ENCODE results near the gene UNC13A. TPM values are rescaled to one million over a fixed set of nuclear protein-coding genes. Genes with fewer than 3 reads are reported as not detected.
A peak's percentile ranks its signal among the peaks of the same experiment; 100 is the strongest.
"Not testable (repeated sequence)": the region's sequence is repeated elsewhere in the genome, so short reads cannot be mapped to it uniquely, and the experiment has no call there.

UNC13A gene
- total RNA-seq, 1 donor from 2014 or later: 29.6 TPM

DNA sequence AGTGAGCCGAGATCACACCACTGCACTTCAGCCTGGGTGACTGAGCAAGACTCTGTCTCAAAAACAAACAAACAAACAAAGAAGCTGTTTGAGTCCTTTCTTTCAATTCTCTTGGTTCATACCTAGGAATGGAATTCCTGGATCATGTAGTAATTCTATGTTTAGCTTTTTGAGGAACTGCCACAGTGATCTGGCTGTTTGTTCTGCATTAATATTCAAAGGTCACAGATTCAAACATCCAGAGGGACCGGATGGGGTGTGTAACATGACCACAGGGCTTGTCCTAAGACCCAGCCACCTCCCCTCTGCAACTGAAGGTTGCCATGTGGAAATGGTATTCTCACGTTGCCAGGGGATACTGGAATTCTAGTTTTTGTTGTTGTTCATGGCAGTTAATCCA, 122.5 kb downstream of the UNC13A start:
- DNase-seq: no peak

DNA sequence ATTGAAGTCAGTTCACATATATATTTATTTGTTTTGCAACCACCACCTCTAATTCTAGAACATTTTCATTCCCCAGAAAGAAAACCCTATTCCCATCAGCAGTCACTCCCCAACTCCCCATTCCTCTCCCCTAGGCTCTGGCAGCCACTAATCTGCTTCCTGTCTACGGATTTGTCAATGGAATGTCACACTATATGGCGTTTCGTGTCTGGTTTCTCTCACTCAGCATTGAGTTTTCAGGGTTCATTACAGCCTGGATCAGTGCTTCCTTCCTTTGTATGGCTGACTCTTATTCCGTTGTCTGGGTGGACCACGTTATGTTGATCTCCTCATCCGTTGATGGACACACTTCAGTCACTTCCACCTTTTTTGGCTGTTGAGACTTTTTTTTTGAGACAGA, 123.4 kb downstream of the UNC13A start:
- DNase-seq: no peak

DNA sequence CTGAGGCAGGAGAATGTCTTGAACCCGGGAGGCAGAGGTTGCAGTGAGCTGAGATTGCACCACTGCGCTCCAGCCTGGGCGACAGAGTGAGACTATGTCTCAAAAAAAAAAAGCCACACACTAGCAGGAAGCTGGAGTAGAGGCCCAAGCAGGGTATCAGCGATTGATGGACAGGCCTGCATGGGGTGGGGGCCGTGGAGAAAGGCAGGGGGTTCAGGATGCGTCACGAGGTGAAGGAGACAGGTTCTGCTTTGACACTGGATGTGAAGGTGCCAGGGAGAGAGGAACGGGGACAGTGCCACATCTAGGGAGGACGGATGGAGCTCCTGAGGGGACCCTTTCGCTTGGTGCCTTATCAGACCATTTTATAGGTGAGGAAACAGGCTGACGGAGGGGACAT, 125.6 kb downstream of the UNC13A start:
- DNase-seq: no peak

DNA sequence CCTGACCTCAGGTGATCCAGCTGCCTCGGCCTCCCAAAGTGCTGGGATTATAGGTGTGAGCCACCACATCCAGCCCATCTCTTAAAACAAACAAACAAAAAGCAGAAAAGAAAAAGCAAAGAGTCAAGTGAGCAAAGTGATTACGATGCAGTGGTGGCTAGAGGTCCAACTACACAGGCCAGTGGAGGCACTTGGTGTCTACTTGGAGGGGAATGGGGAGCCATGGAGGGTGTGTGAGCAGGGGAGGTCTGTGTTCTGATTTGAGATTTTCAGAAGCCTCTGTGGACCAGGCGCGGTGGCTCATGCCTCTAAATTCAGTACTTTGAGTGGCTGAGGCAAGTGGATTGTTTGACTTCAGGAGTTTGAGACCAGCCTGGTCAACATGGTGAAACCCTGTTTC, 126.1 kb downstream of the UNC13A start:
- DNase-seq: no peak

DNA sequence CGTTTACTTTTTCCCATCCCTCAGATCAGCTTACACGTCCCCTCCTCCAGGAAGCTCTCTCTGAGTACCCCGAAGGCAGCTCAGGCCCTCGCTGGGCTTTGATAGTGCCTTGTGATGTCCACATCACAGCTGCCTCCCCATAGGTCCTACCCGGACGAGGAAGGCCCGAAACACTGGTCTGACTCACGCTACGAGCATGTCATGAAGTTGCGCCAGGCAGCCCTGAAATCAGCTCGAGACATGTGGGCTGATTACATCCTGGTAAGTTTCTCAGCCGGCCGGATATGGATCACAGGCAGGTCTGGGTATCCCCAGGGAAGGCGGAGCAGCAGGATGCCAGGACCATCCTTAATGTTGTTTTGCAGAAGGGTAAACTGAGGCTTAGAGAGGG, 128.0 kb downstream of the UNC13A start:
- no peak for DNase-seq

DNA sequence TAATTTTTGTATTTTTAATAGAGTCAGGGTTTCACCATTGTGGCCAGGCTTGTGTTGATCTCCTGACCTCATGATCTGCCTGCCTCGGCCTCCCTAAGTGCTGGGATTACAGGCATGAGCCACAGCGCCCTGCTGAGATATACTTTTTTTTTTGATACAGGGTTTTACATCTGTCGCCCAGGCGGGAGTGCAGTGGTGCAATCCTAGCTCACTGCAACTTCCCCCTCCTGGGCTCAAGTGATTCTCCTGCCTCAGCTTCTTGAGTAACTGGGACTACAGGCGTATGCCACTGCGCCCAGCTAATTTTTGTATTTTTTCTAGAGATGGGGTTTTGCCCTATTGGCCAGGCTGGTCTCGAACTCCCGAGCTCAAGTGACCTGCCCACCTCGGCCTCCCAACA, 130.7 kb downstream of the UNC13A start:
- no peak for DNase-seq

DNA sequence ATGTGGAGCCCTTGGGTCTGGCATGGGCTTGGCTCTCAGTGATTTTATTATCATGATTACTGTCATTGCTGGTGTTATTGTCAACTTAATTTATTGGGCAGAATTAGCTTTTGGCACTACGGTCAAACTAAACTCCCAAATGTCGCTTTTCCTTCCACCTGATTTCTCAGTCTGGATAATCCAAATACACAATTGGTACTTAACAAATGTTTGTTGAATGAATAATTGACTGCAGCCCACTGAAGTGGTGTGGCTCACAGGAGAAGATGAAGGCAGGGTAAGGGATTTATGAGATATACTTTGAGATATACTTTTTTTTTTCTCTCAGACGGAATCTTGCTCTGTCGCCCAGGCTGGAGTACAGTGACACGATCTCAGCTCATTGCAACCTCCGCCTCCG, 131.2 kb downstream of the UNC13A start:
- no peak for DNase-seq

DNA sequence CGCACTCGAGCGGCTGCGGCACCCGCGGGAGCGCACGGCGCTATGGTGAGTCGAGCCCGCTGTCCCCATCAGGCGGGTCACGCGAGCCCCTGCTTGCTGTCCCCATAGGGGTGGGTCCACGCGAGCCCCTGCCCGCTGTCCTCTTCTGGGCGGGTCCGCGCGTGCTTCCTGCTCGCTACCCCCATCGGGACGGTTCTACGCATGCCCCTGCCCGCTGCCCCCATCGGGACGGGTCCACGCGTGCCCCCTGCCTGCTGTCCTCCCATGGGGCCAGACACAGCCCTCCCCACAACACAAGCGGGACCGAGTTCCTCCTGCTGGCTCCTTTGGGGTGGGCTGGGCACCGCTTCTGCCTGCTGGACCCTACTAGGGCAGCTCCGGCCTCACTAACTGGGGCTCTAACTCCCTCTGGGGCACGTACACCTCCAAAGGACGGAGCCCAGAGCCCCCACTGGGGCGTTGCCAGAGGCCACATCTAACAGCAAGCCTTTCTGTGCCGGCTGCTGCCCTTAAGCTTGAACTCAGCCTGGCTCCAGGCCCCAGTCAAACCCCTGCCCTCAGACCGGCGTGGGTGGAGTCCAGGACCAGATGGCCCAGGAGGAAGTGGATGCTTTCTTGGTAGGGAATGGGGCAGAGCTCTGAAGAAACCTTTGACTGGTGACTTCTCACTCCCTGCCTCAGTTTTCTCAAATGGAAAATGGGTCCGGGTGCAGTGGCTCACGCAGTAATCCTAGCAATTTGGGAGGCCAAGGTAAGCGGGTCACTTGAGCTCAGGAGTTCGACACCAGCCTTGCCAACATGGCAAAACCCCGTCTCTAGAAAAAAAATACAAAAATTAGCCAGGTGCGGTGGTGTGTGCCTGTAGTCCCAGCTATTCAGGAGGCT, 132.0 kb downstream of the UNC13A start:
- DNase-seq: peak; percentile 36

DNA sequence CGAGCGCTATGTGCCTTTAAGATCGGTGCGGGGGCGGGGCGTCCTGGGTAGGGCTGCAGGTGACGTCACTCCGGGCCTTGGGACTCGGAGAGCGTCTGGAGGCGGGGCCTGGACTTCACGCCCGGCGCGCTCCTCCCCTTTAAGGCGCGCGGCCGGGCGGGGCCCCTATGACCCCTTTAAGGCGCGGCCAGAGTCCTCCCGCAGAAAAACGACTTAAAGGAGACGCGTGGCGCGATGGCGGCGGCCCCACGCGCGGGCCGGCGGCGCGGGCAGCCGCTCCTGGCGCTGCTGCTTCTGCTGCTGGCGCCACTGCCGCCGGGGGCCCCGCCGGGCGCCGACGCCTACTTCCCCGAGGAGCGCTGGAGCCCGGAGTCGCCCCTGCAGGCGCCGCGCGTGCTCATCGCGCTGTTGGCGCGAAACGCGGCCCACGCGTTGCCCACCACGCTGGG, 132.7 kb downstream of the UNC13A start, which contains the start of gene COLGALT1:
Gene COLGALT1 (plus strand): TSS at position 170 of the 449 bp plus-strand sequence. CDS start 65 bp downstream, at position 235.
- peak; percentile 95 for DNase-seq

DNA sequence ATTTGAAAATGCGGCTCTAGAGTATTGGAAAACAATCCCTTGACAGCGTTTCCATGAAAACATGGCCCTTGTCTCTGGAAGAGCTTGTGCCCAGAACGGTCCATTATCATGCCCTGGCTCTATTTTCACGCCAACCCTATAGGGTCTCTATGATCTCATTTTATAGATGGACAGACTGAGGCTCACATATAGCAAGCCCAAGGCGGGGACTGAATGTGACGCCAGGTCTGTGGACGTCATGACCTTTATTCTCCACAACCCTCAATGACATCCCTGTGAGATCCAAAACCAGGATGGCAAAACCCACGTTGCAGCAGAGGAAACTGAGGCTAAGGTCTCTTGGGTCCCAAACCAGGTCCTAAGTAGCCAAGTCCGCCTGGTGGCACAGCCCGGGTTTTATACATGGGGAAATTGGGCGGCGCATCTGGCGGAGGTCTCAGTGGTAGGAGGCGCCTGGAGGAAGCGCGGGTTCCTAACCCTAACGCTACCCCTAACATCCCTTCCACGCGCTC, 133.1 kb downstream of the UNC13A start:
- no peak for DNase-seq

DNA sequence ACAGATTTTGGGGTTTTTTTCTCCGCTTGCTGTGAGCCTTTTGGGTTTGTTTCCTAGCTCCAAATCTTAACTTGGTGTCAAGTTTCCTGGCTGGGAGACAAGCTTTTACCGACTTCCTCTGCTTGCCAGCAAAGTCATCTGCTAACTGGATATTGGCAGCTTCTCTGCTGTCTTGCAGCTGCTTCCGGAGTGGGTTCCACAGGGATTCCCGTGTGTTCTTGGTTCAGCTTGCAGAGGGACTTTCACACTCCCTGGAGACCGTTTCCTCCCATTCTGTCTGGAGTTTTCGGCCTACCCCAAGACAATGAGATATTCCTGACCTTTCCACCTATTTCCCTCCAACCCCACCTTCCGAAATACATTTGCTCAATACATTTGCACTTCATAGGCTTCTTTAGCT, 134.9 kb downstream of the UNC13A start:
- peak; percentile 13 for DNase-seq

DNA sequence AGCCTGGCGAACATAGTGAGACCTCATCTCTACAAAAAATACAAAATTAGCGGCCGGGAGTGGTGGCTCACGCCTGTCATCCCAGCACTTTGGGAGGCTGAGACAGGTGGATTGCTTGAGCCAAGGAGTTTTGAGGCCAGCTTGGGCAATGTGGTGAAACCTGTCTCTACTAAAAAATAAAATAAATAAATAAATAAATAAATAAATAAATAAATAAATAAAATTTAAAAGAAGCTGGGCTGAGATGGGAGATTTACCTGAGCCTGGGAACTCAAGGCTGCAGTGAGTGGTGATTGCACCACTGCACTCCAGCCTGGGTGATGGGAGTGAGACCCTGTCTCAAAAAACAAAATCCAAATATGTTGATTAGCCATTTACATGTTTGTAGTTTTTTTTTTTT, 135.4 kb downstream of the UNC13A start:
- DNase-seq: not testable (repeated sequence)

Other genes starting within 250 kb of the UNC13A start
- 0.94 TPM for gene TMEM221, start 239.7 kb downstream of the UNC13A start, total RNA-seq
- gene NXNL1, start 227.4 kb downstream of the UNC13A start, total RNA-seq: not detected
- 14.2 TPM for gene SLC27A1, start 217.8 kb downstream of the UNC13A start, total RNA-seq
- 36.3 TPM for gene PGLS, start 176.7 kb downstream of the UNC13A start, total RNA-seq
- gene COLGALT1, start 132.7 kb downstream of the UNC13A start, total RNA-seq: 20.7 TPM
- gene MAP1S, start 31.1 kb upstream of the UNC13A start, total RNA-seq: 42.0 TPM
- 24.6 TPM for gene FCHO1, start 63.1 kb upstream of the UNC13A start, total RNA-seq
- gene B3GNT3, start 106.8 kb upstream of the UNC13A start, total RNA-seq: not detected
- gene INSL3, start 133.2 kb upstream of the UNC13A start, total RNA-seq: not detected
- gene JAK3, start 159.6 kb upstream of the UNC13A start, total RNA-seq: 1.1 TPM
- 612 TPM for gene RPL18A, start 171.6 kb upstream of the UNC13A start, total RNA-seq
- 1.9 TPM for gene SLC5A5, start 183.6 kb upstream of the UNC13A start, total RNA-seq
- 13.9 TPM for gene CCDC124, start 244.7 kb upstream of the UNC13A start, total RNA-seq

Measured in occipital lobe (tissue), 2 donors.